ENCODE results near the gene KPNA6.
"Not testable (repeated sequence)": the region's sequence is repeated elsewhere in the genome, so short reads cannot be mapped to it uniquely, and the experiment has no call there.

KPNA6 gene

DNA sequence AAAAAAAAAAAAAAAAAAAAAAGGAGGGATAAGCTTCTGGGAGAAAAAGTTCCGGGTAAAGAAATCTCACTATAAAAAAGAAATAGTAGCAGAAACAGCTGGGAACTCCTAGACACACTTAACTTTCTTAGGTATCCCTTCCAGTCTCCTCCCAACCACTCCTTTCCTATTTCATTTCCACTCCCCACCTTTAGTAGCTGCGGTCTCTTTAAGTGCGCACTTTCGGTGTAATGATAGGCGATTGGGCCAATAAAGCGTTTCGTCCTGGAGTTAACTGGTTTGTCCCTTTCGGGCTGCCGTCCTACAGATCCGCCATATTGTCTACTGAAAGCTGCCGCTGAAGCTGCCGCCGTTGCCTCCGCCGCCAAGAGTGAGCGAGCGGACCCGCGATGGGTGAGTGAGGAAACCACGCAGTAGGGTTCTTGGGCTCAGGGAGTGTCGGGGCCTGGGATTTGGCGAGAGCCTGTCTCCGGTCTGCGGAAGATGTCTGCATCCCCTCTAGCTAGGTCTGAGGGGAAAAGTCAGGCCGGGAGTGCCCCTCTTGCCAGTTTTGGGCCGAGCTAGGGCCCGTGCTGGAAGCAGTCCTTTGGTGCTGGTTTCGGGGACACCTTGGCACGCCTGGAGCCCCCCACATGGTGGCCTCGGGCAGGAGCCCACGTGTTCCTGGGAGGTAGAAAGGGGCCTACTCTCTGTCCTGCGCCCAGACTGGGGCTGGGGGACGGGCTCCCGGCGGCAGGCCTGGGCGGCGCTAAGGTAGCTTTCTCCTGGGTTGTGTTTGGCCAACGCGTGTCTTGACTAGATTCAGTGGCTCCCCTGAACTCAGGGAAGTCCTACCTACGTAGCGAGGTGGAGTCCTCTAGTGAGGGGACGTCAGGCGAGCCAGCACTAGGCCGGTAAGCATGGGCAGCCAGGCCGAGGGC lies at the start of gene KPNA6:
TSS of gene KPNA6 (plus strand) at position 315 of the 920 bp plus-strand sequence. CDS start at position 390, 75 bp downstream.
- peak; percentile 90 to 92 for DNase-seq

DNA sequence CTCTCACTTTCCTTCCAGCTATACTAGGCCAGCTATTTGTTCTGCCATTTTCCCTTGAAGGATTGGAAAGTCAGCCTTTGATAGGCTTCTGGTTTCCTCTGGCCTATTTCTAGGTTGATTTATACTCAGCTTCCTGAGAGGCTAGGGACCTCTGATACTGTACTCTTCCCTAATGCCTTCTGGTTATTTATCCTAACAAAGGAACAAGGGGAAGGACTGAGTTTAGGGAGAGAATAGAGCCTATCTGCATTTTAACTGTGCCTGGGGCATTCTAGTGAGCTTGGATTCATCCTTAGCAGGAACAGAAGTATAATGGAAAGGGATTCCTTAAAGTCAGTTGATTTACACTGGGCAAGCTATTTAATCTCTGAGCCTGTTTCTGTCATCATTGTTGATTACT lies 46.9 kb upstream of the KPNA6 start:
- no peak for DNase-seq

DNA sequence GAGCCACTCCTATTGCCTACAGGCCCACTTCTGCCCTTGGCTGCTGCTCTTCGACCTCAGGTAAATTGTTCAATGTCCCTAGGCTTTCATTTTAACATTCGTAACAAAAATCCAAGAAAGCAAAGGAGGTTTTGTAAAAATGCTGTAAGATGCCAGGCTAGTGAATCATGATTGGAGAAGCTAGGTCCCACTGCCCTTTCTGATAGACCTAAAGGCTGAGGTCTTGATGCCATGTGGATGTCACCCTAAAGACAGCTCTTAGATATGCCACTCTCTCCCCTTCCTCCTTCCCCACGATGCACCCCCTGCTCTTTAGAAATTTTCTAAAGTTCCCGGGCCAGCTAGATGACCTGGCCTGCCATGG lies 45.0 kb upstream of the KPNA6 start:
- no peak for DNase-seq

DNA sequence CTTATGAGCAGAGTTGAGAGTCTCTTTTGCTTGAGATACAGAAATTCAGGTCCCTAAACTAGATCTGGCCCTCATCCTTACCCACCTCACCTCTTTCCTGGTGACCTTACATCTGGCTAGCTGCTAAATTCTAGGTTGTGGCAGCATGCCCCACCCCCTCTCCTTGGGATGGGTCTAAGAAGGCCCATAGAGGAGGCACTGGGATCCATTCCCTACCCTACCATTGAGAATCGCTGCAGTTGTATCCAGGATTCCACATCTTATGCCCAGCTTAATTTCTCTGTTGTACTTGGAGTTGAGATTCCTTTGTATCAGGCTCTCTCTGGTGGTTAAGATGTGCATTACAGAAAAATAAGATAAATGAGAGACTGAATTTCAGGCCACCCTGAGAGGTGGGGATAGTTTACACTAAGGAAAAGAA lies 44.6 kb upstream of the KPNA6 start:
- DNase-seq: no peak

DNA sequence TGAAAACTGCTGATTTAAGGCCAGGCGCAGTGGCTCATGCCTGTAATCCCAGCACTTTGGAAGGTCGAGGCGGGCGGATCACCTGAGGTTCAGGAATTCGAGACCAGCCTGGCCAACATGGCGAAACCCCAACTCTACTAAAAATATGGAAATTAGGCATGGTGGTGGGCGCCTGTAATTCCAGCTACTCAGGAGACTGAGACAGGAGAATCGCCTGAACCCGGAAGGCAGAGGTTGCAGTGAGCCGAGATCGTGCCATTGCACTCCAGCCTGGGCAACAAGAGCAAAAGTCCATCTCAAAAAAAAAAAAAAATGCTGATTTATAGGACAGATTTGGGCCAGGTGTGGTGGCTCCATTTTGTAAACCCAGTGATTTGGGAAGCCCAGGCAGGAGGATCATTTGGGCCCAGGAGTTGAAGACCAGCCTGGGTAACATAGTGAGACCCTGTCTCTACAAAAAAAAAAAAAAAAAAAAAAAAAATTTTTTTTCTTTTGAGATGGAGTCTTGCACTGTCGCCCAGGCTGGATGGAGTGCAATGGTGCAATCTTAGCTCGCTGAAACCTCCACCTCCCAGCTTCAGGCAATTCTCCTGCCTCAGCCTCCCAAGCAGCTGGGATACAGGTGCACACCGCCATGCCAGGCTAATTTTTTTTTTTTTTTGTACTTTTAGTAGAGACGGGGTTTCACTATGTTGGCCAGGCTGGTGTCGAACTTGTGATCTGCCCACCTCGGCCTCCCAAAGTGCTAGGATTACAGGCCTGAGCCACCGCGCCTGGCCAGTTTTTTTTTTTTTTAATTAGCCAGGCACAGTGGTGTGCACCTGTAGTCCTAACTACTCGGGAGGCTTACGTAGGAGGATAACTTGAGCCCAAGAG lies 42.0 kb upstream of the KPNA6 start:
- DNase-seq: not testable (repeated sequence)

DNA sequence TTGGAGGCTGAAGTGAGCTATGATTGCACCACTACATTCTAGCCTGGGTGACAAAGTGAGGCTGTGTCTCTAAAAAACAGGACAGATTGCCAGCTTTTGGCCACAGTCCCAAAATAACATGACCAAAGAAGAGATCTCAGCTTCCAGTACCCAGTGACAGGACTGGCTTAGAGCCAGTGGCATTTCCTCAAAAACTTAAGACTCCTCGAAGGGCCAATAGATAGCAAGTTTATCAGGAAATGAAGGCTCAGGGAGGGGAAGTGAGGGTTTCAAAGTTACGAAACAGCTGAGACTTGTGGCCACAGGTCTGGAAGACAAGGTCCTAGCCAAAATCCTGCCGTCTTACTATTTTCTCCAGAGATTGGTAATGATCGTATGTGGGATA lies 41.4 kb upstream of the KPNA6 start:
- no peak for DNase-seq

DNA sequence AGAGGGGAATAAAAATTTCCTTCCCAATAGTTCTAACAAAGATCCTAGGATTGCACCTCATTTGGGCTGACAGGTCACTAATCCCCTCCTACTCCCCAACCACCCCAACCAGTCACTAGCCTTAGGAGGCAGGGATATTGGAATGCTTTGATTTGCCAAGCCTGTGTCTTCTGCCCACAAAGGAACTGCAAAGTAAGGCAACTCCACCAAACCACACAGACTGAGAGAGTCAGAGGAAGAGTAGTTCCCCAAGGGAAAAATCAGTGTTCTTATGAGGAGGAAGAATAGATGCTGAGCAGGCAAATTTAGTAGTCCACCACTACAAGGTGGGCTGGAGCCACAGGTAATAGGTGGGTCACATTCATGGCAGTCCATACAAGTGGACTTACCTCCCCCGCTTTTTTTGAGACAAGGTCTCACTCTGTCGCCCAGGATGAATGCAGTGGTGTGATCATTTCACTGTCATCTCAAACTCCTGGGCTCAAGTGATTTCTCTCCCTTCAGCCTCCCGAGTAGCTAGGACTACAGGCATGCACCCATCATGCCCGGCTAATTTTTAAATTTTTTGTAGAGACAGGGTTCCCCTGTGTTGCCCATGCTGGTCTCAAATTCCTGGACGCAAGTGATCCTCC lies 38.8 kb upstream of the KPNA6 start:
- no peak for DNase-seq

DNA sequence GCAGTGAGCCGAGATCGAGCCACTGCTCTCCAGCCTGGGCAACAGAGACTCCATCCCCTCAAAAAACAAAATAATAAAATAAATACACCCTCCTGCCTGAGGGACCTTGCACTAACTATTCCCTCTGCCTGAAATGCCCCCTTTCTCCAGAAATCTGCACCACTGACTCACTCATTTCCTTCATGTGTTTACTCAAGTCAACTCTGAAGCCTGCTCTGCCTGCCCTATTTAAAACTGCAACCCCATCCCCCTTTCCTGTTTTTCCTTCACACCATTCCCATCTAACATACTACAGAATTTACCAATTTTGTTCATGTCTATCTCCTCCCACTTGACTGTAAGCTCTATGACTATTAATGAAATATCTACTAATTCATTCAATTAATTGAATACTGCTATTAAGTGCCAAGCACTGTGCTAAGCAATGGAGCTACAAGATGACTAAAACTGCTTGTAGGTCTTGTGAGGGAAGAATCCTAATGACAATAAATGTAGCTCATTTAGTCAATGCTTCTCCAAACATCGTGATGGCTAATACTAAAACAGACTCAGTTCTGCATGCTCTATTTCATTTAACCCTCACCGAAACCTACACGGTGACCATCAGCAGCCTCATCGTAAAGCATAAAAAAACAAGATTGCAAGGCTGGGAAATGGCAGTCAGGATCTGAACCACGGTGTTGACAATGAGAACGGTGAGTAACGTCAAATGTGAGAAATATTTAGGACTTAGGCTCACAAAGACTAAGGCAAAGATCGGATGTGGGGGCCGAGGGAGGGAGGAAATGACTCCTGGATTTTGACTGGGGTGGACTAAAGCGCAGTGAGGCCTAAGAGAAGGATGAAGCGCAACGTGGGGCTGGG lies 35.9 kb upstream of the KPNA6 start:
- DNase-seq: no peak

DNA sequence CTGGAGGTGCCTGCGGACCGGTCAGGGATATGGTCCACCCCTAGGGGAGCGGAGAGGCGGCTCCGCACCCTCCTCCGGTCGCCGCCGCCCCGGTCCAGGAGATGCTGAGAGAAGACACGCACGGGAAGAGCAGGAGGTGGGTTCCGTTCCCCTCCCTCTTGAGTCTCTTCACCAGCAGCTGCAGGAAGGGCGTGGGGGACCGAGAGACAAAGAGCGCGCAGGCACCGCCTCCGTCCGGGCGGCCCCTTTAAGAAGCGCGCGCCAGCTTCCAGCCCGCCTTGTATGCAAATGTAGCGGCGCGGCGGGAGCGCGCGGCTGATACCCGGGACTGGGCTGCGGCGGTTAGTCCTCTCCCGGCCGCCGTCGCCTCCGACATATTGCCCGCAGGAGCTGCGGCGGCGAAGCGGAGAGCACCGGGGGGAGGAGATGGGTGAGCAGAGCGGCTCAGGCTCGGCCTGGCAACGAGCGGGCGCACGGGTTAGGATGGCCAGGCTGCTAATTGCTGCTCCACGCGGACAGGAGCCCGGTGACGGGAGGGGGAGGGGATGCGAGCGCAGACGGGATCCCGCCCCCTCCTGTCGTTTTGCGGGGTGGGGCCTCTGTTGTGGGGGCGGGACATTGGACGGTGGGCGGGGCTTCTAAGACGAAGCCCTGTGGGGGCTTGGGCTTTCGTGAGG lies 35.1 kb upstream of the KPNA6 start, which contains the start of gene TMEM39B:
TSS of gene TMEM39B (plus strand) at position 318 of the 677 bp plus-strand sequence. CDS start at position 427, 109 bp downstream.
- peak; percentile 92 to 94 for DNase-seq

DNA sequence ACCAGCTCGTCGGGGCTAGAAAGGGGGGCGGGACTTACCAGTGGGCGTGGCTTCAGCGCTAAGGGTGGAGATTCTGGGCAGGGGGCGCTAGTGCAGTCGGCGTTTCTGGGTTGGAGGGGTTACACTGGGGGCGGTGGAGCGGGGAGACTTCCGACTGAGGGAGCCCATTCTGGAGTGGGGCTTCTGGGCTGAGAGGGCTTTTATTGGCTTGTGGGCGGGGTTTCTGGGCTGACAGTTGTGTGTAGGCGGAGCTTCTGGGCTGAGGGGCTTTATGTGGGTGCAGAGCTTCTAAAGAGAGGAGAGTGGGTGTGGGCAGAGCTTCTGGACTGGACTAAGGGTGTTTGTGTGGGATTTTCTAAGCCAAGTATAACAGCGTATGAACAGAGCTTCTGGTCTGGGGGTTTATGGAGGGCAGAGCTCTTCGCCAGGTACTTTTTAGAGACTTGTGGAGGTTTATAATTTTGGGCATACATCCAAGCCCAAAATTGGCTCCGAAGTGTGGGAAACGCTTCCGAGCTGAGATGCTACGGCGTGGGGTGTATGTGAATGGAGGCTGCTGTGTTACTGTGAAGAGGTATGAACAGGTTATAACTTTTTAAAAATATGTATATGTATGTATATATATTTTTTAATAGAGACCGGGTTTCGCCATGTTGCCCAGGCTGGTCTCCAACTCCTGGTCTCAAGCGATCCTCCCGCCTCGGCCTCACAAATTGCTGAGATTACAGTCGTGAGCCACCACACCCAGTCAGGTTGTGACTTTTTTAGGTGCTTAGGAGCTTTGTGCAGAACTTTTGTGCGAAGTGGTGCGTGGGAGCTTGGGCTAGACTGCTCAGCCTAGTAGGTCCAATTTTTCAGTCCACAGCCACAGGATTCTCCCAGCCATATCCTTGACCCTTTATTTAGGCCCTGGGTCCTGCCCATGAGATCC lies 34.3 kb upstream of the KPNA6 start:
- DNase-seq: no peak

DNA sequence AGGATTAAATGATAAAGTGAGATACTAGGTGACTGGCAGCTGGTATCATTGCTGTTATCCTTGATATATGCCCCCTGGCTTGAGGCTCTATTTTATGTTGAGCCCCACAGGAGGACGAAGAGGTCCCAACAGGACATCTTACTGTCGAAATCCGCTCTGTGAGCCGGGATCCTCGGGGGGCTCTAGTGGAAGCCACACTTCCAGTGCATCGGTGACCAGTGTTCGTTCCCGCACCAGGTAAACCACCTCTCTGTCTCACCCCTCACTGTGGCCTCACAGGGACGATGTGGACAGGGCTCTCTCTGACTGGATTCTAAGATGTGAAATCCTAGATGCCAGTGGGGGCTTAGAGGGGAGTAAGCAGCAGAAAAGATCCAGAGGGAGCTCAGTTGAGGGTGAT lies 33.0 kb upstream of the KPNA6 start:
- no peak for DNase-seq

DNA sequence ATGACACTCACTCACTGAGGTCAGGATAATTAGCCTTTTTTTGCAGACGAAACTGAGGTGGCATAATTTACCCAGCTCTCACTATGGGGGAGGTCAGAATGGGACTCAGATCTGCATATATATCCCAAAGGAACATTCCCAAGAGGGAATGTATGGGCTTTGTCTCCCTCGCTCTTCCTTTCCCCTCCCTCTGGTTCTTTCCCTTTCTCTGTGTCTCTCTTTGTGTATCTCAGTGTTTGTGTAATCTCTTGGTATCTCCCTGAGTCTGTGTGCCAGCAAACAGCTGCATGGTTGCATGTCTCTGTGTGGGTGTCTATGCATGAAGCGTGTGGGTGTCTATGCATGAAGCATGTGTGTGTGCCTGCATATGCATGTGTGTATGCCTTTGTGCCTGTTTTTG lies 30.4 kb upstream of the KPNA6 start:
- no peak for DNase-seq

DNA sequence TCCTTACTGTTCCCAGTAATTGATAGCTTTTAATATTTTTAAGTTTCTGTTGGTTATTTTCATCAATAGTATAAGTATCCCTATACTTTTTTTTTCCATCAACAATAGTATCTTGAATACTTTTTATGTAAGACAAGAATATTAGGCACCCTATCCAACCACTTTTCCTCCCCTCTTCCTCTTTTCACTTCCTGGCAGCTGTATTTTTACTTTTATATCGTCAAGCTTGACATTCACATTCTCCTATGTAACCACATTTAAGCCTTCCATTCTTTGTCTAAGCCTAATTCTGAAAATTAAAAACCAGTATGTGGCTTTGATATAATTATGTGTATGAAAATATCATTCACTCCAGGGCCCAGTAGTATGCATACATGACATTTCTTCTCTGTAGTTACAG lies 25.8 kb upstream of the KPNA6 start:
- no peak for DNase-seq

DNA sequence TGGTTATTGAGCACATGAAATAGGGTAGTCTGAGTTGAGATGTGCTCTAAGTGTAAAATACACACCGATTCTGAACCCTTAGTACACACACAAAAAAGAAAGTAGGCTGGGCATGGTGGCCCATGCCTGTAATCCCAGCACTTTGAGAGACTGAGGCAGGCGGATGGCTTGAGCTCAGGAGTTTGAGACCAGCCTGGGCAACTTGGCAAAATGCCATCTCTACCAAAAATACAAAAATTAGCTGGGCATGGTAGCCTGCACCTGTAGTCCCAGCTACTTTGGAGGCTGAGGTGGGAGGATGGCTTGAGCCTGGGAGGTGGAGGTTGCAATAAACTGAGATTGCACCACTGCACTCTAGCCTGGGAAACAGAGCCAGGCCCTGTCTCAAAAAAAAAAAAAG lies 21.5 kb upstream of the KPNA6 start:
- DNase-seq: not testable (repeated sequence)

DNA sequence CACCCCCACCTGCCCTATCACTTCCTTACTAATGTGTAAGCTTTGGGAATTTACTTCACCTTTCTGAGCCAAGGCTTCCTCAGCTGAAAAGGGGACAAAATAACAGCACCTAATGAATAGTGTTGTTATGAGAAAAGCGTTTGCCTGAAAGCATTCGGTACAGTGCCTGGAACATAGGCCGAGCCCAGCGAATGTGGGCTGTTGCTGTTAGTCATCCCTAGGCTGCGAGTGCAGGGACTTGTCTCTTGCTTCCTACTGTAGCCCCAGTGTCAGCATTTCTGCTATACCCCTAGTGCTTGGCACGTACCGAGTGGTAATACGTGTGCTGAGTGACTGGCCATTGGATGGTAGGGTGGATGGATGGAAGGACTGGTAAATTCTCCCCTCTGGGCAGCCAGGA lies 16.7 kb upstream of the KPNA6 start:
- no peak for DNase-seq

DNA sequence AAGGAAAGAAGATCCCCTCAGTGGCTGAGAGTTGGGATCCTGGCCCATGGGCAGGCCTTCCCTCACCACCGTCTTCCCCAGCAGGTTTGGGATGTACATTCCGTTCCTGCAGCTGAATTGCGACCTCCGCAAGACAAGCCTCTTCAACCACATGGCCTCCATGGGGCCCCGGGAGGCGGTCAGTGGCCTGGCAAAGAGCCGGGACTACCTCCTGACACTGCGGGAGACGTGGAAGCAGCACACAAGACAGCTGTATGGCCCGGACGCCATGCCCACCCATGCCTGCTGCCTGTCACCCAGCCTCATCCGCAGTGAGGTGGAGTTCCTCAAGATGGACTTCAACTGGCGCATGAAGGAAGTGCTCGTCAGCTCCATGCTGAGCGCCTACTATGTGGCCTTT lies 16.3 kb upstream of the KPNA6 start:
- no peak for DNase-seq

DNA sequence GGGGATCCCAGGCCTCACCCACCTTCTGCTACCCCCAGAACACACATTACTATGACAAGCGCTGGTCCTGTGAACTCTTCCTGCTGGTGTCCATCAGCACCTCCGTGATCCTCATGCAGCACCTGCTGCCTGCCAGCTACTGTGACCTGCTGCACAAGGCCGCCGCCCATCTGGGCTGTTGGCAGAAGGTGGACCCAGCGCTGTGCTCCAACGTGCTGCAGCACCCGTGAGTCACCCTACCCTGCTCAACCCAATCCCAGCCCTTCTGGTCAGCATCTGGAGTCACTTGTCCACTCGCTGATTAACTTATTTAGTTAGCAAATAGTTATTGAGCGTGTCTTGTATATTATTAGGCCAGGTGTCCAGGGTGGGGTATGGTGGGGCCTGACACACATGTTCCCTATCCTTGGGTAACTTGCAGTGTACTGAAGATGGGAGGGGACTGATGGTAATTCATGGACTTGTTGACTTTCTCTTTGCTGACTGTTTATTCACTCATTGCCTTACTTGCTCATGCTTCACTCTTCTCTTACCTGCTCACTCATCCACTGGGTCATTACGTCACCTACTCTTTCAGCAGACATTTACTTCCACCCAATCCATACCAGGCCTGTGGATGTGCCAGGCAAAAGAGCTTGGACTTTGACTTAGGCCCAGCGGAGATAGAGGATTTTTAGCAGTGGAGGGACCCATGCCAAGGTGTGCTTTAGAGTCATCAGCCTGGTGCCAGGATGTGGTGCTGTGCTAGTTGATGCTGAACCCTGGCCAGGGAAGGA lies 12.9 kb upstream of the KPNA6 start:
- no peak for DNase-seq

DNA sequence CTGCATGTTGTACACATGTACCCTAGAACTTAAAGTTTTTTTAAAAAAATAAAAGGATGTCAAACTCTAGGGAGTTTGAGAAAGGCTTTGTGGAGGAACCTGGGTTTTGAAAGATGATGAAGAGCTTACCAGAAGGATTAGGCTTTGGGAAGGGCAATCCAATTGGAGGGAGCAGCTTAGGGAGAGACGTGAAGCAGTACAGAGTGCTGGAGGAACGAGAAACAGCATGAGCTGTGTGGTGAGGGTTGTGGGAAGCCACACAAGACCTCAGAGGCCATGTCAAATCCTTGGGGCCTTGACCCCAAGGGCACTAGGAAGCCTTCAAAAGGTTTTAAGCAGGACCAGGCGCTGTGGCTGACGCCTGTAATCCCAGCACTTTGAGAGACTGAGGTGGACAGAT lies 8.4 kb upstream of the KPNA6 start:
- no peak for DNase-seq

DNA sequence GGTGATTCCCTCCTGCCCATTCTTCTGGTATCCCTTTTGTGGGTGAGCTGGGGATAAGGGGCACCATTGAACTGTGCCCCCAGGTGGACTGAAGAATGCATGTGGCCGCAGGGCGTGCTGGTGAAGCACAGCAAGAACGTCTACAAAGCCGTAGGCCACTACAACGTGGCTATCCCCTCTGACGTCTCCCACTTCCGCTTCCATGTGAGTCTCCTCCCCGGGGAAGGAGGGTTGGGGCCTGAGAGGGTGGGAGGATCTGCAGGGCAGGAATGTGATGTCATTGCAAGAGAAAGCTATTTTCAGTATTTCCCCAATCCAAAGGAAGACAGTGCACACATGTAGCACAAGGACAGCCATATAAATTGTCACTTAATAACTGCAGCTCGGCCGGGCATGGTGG lies 7.5 kb upstream of the KPNA6 start:
- no peak for DNase-seq
